SKM-1 treated with dmso at 0.1 percent for 144 hours (cell line): ENCODE data around the gene TLR10.
"Not testable (repeated sequence)": the region's sequence is repeated elsewhere in the genome, so short reads cannot be mapped to it uniquely, and the experiment has no call there.

Experiments used
- DNase-seq: peaks from one replicate; lab custom pipeline; 2025; ENCODE audit not compliant: unreplicated experiment; lab: John Stamatoyannopoulos, UW

Gene TLR10

GRCh38 chr4:38769857-38770256, 12.9 kb downstream of the TLR10 start:
- no peak for DNase-seq

DNA sequence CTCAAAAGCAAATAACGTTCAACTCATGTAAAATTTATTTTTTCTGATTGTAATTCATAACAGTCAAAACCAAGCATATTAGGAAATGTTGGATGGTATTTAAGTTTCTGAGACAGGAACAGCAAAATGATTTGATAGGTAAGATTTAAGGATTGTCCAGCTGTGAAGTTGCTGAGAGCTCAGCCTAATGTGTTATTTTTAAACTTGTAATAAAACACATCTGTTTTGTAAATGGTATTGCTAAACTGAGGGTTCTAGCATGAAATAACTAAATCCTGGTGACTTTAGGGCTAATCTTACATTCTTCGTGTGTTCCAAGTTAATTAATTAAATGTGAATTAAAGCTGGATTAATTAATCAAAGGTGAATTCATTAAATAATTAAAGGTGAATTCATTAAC, 13.3 kb downstream of the TLR10 start:
- no peak for DNase-seq

GRCh38 chr4:38768968-38769394, 13.8 kb downstream of the TLR10 start:
- DNase-seq: no peak

GRCh38 chr4:38766940-38767339, 15.8 kb downstream of the TLR10 start:
- not testable (repeated sequence) for DNase-seq

- no peak for DNase-seq
These were observed 17.4 kb downstream of the TLR10 start for GRCh38 chr4:38765382-38765781.

DNA sequence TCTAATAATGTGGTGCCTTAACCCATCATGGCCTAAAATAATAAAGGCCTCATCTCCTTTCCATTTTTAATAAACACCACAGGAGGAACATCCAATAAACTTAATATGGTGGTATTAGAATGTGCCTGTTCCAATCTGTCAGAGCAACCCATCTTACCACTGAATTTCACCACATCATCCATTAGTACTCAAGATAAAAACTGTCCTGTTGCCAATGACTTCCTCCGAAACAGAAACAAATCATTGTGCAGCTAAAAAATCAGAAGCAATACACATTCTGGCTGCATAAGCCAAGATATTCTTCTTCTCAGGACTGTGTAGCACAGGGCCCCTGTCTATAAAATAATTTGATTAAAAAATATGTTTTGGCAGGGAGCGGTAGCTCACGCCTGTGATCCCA, 18.5 kb downstream of the TLR10 start:
- no peak for DNase-seq

DNA sequence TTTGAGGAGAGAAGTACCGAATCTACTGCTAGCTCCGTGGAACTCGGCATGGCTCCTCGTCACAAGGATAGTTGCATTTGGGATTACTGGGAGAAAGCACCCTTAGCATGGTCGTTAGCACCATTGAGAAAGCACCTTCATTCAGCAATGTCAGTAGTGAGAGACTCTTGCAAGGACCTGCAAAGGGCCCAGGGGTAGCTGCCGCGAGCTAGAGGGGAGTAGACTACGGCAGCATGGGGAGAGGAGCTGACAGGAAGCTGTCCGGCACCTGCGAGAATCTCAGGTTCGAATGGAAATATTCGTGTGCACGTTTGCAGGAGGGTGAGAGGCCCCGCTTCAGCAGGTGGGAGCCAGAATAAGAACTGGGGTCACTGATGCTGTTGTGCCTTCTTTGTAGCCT, 20.2 kb downstream of the TLR10 start:
- no peak for DNase-seq

- no peak for DNase-seq
These were observed 23.0 kb downstream of the TLR10 start for GRCh38 chr4:38759790-38760122.

DNA sequence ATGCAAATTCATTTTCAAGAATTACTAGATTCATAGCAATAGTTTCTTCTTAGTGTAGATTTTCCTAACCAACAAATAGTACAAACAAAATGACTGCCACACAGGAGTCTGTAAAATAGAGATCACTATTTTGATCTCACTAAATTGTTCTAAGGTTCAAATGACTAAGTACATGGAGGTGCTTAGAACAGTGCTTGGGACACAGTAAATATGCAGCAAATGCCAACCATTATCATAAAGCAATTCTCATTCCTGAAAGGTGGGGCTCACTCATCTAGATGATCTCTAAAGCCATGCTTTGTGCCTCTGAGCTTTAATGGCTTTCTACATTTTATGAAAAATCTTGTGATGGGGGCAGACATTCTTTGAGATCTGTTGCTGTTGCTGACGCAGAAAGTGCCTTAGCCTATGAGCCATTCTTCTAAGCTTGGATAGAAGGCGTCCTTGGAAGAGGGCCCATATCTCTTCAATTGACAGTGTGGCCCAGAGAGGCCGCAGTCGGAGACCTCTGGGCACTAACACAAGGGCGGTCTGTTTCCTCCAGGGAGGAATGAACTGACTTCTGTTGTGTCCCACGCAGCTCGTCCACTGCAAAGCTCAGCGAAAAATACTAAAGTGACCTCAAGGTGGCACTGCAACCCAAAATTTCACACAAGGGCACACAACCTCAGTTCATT, 23.5 kb downstream of the TLR10 start:
- DNase-seq: peak; percentile 35

GRCh38 chr4:38757945-38758600, 24.7 kb downstream of the TLR10 start:
- DNase-seq: no peak

GRCh38 chr4:38752941-38753806, 29.6 kb downstream of the TLR10 start:
- DNase-seq: no peak

GRCh38 chr4:38752372-38752940, 30.3 kb downstream of the TLR10 start:
- DNase-seq: no peak

- no peak for DNase-seq
These were observed 31.3 kb downstream of the TLR10 start for GRCh38 chr4:38751341-38752010.

DNA sequence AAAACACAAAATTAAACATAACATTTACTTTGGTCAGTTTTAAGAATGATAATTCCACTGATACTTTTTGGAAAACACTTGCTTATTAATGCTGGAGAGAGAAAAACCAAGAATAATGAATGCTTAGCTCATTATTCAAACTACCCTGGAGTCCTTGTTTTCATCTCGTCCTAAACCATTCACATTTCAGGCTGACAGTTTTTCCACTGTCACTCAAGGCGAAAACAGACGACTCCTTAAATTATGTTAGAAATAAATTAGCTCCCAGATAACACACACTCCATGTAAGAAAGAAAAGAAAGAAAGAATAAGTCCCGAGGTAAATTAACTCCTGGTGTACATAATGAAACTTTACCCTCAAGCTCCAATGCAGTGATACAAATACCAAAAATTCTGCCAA, 33.5 kb downstream of the TLR10 start:
- DNase-seq: no peak

DNA sequence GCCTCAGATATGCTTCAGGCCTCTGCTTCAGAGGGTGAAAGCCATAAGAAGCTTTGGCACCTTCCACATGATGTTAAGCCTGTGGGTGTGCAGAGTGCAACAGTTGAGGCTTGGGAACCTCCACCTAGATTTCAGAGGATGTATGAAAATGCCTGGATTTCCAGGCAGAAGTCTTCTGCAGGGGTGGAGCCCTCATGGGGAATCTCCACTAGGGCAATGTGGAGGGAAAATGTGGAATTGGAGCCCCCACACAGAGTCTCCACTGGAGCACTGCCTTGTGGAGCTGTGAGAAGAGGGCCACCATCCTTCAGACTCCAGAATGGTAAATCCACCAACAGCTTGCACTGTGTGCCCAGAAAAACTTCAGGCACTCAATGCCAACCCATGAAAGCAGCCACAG, 35.2 kb downstream of the TLR10 start:
- no peak for DNase-seq

DNA sequence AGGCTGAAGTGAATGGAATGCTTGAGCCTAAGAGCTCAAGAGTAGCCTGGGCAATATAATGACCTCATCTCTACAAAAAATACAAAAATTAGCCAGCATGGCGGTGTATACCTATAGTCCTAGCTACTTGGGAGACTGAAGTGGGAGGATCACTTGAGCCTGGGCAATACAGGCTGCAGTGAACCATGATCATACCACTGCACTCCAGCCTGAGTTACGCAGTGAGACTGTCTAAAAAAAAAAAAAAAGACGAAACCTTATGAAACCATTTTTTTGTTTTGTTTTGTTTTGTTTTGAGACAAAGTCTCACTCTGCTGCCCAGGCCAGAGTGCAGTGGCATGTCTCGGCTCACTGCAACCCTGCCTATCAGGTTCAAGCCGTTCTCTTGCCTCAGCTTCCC, 36.9 kb downstream of the TLR10 start:
- no peak for DNase-seq

GRCh38 chr4:38743866-38744265, 38.9 kb downstream of the TLR10 start:
- DNase-seq: no peak

GRCh38 chr4:38740303-38740702, 42.5 kb downstream of the TLR10 start:
- no peak for DNase-seq

DNA sequence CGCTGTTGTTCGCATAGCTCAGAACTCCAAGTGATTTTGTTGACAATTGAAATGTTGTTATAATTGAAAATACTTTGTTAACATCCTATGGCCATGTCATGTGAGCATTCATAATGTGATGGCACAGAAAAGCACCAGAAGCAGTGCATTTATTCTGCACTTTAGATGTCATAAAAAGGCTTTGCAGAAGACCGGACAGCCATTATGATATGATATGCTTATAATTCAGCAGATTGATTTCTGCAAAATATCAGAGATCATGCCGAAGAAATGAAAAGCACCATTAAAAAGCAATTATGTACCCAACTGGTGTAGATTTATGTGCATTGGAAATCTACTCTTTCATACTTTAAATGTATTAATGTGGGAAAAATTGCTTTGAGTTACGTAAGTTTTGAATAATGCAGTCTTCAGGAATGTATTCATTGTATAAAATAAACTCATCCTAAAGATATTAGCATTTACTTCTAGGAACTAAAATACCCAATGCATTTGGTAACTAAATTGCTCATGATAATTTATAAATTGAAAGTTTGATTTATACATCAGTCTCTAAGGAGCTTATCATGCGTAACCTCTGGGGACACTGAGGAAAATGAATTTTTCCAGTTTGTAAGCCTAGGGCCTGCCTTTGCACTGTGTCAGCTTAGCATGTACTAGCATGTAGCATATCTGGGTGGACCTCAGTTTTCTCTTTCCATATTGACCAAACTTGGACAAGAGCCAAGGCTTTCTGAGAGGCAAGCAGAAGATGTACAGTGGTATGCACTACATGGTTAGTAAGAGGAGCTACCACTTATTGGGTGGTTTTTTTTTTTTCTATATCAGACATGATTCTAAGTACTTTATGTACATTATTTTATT, 43.6 kb downstream of the TLR10 start:
- DNase-seq: no peak

- DNase-seq: no peak
These were observed 46.9 kb downstream of the TLR10 start for GRCh38 chr4:38735870-38736269.
